COLO668 (cell line): ENCODE measurements around the gene CHKB.
"Not testable (repeated sequence)": the region's sequence is repeated elsewhere in the genome, so short reads cannot be mapped to it uniquely, and the experiment has no call there.

Source experiments
- DNase-seq: peaks from one replicate; lab custom pipeline; 2025; ENCODE audit not compliant: unreplicated experiment; lab: John Stamatoyannopoulos, UW

The CHKB gene

DNA sequence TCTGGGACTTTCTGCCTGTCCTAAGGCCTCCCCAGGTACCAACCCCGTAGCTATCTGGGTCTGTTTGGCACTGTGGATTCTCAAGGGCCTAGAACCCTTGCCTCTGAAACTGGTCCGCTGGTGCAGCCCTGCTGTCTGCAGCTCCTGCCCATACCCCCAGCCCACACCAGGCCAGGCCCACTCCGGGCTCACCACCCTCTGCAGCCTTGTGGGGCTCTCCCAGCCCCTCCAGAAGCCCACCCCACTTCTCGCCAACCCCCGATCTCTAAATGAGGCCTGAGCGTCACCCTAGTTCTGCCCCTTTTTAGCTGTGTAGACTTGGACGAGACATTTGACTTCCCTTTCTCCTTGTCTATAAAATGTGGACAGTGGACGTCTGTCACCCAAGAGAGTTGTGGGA is 32.3 kb downstream of the CHKB start:
- no peak for DNase-seq

DNA sequence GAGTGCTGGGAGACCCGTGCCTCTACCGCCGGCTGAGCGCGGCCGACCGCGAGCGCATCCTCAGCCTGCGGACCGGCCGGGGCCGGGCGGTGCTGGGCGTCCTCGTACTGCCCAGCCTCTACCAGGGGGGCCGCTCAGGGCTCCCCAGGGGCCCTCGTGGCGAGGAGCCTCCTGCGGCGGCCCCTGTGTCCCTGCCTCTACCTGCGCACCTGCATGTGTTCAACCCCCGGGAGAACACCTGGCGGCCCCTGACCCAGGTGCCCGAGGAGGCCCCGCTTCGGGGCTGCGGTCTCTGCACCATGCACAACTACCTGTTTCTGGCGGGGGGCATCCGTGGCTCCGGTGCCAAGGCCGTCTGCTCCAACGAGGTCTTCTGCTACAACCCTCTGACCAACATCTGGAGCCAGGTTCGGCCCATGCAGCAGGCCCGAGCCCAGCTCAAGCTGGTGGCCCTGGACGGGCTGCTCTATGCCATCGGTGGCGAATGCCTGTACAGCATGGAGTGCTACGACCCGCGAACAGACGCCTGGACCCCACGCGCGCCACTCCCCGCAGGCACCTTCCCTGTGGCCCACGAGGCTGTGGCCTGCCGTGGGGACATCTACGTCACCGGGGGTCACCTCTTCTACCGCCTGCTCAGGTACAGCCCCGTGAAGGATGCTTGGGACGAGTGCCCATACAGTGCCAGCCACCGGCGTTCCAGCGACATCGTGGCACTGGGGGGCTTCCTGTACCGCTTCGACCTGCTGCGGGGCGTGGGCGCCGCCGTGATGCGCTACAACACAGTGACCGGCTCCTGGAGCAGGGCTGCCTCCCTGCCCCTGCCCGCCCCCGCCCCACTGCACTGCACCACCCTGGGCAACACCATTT is 33.5 kb downstream of the CHKB start:
- DNase-seq, result no peak

DNA sequence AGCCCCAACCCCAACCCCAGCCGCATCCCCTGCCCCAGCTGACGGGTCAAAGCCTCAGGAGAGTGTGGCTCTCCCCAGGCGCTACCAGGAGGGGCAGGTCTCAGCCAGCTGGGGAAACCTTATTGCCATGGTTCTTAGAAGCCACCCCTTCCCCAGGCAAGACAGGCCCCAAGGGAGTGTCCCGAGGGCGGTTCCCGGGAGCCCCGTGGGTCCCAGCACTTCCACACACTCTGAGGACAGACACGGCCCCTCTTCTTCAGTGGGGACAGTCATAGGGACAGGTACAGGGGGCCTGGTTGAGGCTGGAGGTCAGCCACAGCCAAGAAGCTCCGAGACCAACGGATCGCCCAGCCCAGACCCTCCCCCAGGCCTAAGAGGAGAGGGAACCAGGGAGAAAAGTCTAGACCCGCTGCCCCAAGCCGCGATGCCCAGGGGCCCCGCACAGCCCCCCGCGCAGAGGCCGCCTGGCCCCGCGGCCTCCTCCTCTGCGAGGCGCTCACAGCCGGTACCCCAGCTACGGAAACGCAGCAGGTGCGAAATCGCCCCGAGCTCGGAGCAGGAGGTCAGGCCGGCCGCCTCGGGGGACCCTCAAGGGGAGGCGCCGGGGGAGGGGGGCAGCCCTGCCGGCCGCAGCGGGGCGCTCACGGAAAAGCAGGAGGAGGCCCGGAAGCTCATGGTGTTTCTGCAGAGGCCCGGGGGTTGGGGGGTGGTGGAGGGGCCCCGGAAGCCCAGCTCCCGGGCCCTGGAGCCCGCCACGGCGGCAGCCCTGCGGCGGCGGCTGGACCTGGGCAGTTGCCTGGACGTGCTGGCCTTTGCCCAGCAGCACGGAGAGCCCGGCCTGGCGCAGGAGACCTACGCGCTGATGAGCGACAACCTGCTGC is 34.4 kb downstream of the CHKB start:
- peak; percentile 46 for DNase-seq

DNA sequence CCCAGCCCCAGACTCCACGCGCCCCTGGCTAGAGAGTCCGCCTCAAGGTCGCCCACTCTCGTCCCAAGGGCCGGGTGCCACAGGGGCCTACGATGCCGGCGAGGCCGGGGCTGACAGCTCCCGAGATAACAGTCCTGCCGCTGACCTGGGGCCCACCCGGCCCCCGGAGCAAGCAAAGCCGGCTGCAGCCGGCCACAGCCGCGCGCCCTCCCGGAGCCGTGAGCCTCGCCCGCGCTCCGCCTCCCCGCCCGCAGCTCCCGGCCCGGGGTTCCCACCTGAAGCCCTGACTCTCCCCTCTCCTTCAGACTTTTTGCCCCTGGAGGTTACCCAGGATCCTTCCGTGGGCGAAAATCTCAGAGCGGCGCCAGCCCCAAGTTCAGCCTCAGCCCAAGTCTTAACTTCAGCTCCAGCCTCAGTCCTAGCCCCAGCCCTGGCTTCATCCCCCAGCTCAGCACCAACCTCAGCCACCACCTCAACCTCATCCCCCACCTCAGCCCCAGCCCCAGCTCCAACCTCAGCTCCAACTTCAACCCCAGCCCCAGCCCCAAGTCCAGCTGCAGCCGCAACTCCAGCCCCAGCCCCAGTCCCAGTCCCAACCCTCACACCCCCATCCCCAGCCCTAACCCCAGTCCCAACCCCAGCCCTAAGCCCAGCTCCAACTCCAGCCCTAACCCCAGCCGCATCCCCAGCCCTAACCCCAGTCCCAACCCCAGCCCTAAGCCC is 35.2 kb downstream of the CHKB start:
- DNase-seq, result no peak

DNA sequence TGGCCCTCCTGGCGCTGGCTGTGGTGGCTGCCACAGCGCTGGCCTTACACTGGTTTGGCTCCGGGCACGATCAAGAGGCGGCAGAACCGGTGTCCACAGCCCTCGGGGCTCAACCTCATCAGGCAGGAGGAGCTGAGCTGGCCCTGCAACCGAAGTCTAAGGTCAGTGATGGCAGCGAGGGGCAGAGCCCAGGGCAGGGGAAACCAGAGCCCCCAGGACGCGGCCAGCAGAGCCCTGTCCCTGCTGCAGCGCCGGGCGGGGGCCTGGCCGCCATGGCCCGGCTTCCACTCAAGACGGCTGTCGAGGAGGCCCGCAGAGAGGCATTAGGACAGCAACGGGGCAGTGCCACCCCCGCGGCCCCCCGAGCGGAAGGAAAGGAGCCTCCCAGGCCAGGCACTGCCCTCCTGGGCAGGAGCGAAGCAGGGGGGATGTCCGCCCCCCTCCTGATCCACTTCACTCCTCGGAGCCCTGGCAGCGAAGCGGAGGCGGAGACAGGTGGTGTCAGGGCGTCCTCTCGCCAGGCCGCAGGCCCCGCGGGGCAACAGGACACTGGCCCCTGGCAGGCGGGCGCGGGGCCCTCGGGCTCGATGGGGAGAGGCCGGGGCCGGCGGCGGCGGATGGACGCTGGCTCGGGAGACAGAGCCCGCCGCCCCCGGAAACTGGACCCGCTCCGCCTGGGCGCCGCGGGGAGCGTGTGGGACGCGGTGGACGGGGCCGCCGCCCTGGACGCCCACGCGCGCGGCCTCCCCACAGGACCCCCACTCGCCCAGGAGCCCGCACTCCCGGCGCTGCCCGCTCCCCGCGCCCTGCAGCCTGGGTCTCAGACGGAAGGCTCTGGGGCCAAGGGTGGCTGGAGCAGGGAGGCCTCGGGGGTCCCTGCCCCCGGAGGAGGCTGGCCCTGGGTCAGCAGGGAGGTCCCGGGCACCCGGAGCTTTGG is 36.1 kb downstream of the CHKB start:
- no peak for DNase-seq

DNA sequence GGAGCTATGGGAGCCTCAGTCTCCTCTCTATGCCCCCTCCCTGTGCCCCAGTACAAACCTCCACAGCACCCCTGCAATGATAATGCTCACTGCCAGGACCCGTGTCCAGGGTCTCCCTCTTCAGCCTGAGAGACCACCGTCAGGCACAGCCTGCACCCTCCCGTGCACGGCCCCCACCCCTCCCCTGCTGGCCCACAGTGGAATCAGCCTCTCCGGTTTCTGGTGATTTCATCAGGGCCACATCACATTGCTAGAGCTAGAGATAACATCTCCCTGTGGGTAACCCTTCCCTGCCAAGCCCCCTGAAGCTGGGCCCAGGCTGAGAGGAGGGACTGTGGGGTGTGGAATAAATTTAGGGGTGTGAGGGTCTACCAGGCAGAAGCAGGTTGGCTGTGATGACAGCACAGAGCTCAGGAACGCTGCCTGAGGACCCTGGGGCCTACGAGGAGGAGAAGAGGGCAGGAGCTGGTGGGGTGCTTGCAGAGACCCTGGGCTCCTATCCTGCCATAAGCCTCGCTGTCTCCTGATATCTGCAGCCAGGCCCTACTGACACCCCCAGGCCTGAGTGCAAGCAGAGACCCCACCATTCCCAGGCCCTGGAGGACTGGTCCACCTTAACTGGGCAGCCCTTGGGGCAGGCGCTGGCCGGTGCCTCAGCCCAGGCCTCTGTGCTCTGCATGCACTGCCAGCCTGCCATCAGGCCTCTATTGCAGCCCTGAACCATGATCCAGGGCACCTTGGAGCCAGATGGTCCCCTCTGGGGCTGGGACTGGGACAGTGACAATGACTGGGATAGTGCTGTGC is 36.9 kb downstream of the CHKB start, which contains the start of gene KLHDC7B:
Gene KLHDC7B, plus strand, starts transcription at position 378 of the 804 bp plus-strand sequence. Its CDS starts 345 bp downstream, at position 723.
- no peak for DNase-seq

DNA sequence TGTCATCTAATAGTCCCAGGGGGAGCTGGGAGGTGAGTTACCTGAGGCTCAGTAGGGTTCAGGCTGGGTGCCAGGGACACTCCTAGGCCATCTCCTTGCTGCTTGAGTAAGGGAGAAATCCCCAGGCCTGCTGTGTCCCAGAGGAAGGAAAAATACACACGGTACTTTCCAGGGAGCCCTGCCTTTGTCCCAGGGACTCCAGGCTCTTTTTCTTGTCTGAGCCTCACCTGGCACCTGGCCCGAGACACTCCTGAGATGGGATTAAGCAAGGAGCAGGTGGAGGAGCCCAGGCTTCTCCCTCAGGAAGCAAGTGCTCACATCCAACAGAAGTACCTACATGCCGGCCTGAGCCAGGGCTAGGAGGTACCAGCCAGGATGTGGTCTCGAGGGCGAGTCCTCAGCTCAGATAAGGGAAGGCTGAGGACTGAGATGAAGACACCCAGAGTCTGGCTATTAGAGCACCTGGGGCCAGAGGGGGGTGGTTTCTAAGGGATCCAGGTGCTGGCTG is 37.8 kb downstream of the CHKB start:
- no peak for DNase-seq

DNA sequence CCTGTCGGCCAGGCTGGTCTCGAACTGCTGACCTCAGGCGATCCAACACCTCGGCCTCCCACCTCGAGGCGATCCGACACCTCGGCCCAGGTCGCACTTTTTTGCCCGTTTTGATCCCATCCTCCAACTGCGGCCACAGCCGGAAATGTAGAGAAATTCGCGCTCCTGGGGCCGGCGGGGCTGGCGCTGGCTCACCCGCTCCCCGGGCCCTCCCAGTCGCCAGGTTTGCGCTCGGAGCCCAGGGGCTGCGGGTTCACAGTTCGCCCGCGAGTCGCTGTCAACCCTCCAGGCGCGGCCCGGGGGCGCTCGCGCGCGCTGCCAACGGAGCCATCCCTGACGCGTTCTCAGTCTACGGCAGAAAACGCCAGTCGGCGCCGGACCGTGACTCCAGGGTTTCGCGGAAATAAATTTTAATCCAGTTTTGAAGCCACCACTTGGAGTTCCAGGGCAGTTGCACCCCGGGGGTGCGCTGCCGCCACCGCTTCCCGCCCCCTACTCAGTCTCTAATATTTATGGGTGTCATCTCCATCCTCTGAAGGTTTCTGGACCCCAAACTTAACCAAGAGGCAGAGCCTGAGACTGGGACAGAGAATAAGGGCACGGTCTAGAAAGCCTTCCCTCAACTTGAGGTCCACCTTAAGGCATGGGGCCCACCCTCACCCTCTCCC is 38.4 kb downstream of the CHKB start:
- DNase-seq, result peak; percentile 85

DNA sequence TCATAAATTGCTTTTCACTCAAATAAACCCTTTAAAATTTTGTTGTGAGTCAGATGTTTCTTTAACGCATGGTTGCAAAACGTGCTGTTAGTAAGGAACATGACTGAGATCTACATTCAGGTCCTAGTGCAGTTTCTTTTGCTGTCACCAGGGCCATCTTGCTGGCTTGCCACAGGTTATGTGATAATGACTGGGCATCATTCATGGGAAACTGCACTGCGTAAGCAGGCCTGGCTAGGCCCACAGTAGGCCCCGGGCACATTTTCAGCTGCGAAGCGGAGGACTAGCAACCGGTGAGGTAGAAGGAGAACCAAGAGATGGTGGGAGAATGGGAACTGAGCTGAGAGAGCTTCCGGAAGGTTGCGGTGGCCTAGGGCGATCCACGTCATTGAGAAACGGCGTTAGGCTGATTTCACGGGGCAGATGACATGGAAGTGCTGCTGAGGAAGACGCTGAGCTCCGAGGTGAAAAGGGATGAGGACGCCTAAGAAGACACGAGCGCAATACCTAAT is 40.2 kb downstream of the CHKB start:
- DNase-seq, result no peak

DNA sequence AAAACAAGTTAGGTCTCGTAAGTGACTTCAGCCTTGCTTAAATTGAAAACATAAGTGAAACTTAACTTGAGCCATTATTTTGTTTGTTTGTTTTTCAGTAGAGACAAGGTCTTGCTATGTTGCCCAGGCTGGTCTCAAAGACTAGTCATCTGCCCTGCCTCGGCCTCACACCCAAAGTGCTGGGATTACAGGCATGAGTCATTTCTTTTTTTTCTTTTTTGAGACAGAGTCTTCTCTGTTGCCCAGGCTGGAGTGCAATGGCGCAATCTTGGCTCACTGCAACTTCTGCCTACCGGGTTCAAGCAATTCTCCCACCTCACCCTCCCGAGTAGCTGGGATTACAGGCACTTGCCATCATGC is 41.0 kb downstream of the CHKB start:
- DNase-seq, result not testable (repeated sequence)

DNA sequence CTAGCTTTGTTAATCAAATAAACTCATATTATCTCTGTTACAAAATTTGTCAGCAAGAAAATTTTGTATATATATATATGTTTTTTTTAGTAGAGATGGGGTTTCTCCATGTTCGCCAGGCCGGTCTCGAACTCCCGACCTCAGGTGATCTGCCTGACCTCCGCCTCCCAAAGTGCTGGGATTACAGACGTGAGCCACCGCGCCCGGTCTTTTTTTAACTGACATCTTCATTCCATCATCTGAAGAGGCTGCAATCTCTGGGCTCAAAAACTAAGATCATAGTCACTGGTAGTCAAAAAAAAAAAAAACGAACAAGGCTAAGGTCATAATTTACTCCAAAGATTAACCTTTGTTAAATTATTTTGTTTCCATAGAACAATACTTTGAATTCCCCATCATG is 42.3 kb downstream of the CHKB start:
- DNase-seq, result no peak

DNA sequence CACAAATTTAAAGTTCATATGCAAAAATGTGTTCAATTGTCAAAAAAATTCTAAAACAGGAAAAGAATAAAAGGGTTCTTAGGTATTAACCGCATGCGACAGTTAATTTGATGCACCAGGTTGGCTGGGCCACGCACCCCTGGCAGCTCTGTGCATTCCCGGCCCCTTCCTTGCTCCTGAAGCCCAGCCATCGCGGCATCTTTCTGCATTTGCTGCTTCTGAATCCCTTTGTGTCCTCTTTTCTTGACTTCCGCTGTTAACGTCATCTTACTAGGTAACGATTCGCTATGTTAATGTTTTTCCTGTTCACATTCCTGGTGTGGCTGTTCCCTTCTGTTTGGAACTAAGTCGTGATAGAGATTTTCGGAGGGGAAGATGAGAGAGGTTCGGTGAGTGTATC is 44.9 kb downstream of the CHKB start:
- DNase-seq, result no peak

DNA sequence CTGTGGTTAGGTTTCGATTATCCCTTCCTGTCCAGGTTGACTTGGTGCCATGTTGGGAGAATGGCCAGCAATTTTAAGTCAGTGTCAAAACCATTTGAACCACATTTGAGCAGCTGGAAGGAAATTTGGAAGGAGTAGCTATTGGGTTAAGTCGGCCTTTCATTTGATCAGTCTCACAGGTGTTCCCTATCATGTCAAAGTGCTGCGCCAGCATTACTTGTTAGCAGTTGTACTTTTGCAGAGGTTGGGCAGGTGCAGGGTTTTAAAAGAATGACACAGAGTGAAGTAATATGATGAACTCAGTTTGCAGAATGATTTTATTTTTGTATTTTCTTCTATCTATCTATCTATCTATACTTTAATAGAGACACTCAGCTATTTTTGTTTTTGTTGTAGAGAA is 46.4 kb downstream of the CHKB start:
- no peak for DNase-seq

DNA sequence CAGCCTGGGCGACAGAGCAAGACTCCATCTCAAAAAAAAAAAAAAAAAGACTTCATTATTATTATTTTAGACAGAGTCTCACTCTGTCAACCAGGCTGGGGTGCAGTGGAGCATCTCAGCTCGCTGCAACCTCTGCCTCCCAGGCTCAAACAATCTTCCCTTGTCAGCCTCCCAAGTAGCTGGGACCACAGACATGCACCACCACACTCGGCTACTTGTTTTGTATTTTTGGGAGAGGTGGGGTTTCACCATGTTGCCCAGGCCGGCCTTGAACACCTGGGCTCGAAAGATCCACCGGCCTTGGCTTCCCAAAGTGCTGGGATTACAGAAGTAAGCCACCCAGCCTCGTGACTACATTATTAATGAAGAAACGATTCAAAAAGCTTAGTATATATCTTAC is 47.5 kb downstream of the CHKB start:
- DNase-seq, result no peak

DNA sequence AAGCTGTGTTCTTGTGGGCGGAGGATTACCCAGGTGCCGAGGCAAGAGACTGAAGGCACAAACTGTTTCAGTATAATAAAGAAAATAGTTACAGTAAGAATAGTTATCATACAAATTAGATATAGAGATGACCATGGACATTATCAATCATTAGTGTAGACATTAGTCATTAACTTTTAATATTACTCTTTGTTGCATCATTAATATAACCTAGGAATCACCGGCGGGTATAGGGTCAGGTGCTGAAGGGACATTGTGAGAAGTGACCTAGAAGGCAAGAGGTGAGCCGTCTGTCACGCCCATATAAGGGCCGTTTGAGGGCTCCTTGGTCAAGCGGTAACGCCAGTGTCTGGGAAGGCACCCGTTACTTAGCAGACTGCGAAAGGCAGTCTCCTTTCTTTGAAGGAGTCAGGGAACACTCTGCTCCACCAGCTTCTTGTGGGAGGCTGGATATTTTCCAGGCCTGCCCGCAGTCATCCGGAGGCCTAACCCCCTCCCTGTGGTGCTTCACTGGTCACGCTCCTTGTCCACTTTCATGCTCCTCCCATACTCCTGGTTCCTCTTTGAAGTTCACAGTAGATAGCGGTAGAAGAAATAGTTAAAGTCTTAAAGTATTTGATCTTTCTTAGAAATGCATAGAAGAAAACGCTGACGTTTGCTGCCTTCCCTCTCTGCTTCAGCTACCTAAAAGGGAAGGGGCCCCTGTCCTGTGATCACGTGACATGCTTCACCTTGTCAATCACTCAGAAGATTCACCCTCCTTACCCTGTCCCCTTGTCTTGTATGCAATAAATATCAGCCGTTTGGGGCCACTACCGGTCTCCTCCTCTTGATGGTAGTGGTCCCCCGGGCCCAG is 48.6 kb downstream of the CHKB start:
- not testable (repeated sequence) for DNase-seq

DNA sequence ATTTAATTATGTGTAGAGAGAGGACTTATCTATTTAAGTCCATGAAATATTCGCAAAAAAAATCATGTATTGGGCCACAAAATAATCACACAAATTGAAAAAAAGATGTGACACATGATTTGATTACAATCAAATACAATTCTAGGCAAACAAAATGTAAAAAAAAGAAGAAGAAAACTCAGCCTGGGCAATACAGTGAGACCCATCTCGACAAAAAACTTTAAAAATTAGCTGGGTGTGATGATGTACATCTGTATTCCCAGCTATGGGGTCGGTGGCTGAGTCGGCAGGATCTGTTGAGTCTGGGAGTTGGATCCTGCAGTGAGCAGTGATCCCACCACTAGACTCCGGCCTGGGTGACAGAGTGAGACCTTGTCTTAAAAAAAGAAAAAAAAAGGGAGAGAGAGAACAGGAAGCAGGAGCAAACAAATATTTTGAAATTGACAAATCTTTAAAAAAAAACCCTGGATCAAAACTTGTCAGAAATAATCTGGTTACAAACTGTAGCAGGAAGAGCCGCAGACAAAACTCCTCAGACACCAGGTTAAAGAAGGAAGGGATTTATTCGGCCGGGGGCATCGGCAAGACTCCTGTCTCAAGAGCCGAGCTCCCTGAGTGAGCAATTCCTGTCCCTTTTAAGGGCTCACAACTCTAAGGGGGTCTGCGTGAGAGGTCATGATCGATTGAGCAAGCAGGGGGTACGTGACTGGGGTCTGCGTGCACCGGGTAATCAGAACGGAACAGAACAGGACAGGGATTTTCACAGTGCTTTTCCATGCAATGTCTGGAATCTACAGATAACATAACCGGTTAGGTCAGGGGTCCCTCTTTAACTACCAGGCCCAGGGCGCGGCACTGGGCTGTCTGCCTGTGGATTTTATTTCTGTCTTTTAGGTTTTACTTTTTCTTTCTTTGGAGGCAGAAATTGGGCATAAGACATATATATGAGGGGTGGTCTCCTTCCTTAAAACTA is 49.5 kb downstream of the CHKB start:
- no peak for DNase-seq
